Neutrophil (primary cell): Measurements from ENCODE around the gene TPRG1L.

Experiments used
- H3K27ac ChIP-seq: fragments of 200-600 bp; sonication (generic); 2 replicates; pipeline ENCODE4 v1.5.1; 2016; ENCODE audit warnings: mild to moderate bottlenecking, moderate library complexity
- H3K27me3 ChIP-seq: fragments of 200-600 bp; sonication (generic); 2 replicates; pipeline ENCODE4 v1.6.0; 2016; ENCODE audit warnings: mild to moderate bottlenecking
- H3K36me3 ChIP-seq: fragments of 200-600 bp; sonication (generic); 2 replicates; pipeline ENCODE4 v1.5.1; 2017
- H3K4me1 ChIP-seq, 2 experiments: fragments of 200-600 bp in 1 of 2; sonication (generic) in 1 of 2; 1 replicate in 1 of 2; 2 replicates in 1 of 2; pipeline versions ENCODE4 v1.5.1 to v1.6.1; 2013 to 2016; ENCODE audit warnings: low read depth in 1 of 2, low read length in 1 of 2, mild to moderate bottlenecking in 1 of 2, moderate library complexity in 1 of 2; ENCODE audit not compliant: control insufficient read depth in 1 of 2, insufficient read depth in 1 of 2
- H3K4me3 ChIP-seq, 2 experiments: fragments of 200-600 bp in 1 of 2; sonication (generic) in 1 of 2; 1 replicate in 1 of 2; 2 replicates in 1 of 2; pipeline ENCODE4 v1.5.1; 2013 to 2016; ENCODE audit warnings: low read depth in 1 of 2, low read length in 1 of 2, mild to moderate bottlenecking in 1 of 2, moderate library complexity in 1 of 2
- H3K9me3 ChIP-seq: fragments of 200-600 bp; sonication (generic); 2 replicates; pipeline ENCODE4 v1.5.1; 2016
- CTCF ChIP-seq: fragments of 200-600 bp; sonication (generic); IDR thresholded peaks from 2 replicates; pipeline ENCODE4 v1.5.1; 2016; ENCODE audit warnings: antibody characterized with exemption

TPRG1L gene

GRCh38 chr1:3654549-3655281 is 29.9 kb downstream of the TPRG1L start:
- Histone ChIP-seq H3K27ac (no peak overlapping the region), H3K36me3 (no peaks in the 10 kb centered on the region), H3K9me3 (no peaks in the 10 kb centered on the region), H3K4me1 (peaks cover 31 to 35% of the 10 kb centered on the region in 2 experiments), H3K27me3 (peaks cover 97% of the 10 kb centered on the region), H3K4me3 (no peak overlapping the region)
- TF ChIP-seq CTCF = no peak

- Histone ChIP-seq H3K4me3 (no peak overlapping the region), H3K27ac (no peak overlapping the region), H3K27me3 (peaks cover 91% of the 10 kb centered on the region), H3K4me1 (peaks cover 14 to 17% of the 10 kb centered on the region in 2 experiments), H3K9me3 (no peaks in the 10 kb centered on the region), H3K36me3 (no peaks in the 10 kb centered on the region)
- no peak for TF ChIP-seq CTCF
These were observed 31.8 kb downstream of the TPRG1L start for GRCh38 chr1:3656450-3657095.

- no peak overlapping the region for H3K4me3 ChIP-seq
- peaks cover 86% of the 10 kb centered on the region for H3K27me3 ChIP-seq
- H3K4me1 ChIP-seq = peaks cover 9 to 12% of the 10 kb centered on the region in 2 experiments
- no peak for TF ChIP-seq CTCF
- H3K9me3 ChIP-seq = no peaks in the 10 kb centered on the region
- no peaks in the 10 kb centered on the region for H3K36me3 ChIP-seq
- no peak overlapping the region for H3K27ac ChIP-seq
These were observed 32.3 kb downstream of the TPRG1L start for GRCh38 chr1:3657096-3657475.

- H3K27ac ChIP-seq = no peak overlapping the region
- TF ChIP-seq CTCF = no peak
- H3K27me3 ChIP-seq = peaks cover 79% of the 10 kb centered on the region
- H3K4me3 ChIP-seq = no peak overlapping the region
- no peaks in the 10 kb centered on the region for H3K9me3 ChIP-seq
- peaks cover 4 to 6% of the 10 kb centered on the region in 2 experiments for H3K4me1 ChIP-seq
- H3K36me3 ChIP-seq = no peaks in the 10 kb centered on the region
These were observed 32.9 kb downstream of the TPRG1L start for GRCh38 chr1:3657578-3658230.

- Histone ChIP-seq H3K4me3 (no peak overlapping the region), H3K27me3 (peaks cover 74% of the 10 kb centered on the region)
- no peak for TF ChIP-seq CTCF
These were observed 33.4 kb downstream of the TPRG1L start for GRCh38 chr1:3658231-3658615.

More at GRCh38 chr1:3658231-3658615, 33.4 kb downstream of the TPRG1L start:
- H3K9me3 ChIP-seq = no peaks in the 10 kb centered on the region
- H3K4me1 ChIP-seq = peaks cover 0 to under 1% of the 10 kb centered on the region in 2 experiments
- H3K36me3 ChIP-seq = no peaks in the 10 kb centered on the region
- H3K27ac ChIP-seq = no peak overlapping the region
